OCI-LY7 (cell line): ENCODE measurements around the gene GALNT14.

Source experiments
- CTCF ChIP-seq: fragments of 200-600 bp; sonication (generic); conservative IDR thresholded peaks from 2 replicates; pipeline ENCODE4 v1.5.1; 2014; ENCODE audit warnings: mild to moderate bottlenecking, antibody characterized with exemption, low read length, moderate library complexity, mixed read lengths
- EZH2phosphoT487 ChIP-seq: fragments of 200-600 bp; sonication (generic); IDR thresholded peaks from 2 replicates; pipeline ENCODE4 v1.6.1; 2018; ENCODE audit warnings: low read depth, borderline replicate concordance, mild to moderate bottlenecking, mixed run types, antibody characterized with exemption, low read length, moderate library complexity, mixed read lengths

GRCh38 chr2:31066086-31066485 lies 72.2 kb downstream of the GALNT14 start:
- no peak for TF ChIP-seq CTCF
- TF ChIP-seq EZH2phosphoT487 = no peak
